ENCODE results near the gene TLE7.

Gene TLE7

DNA sequence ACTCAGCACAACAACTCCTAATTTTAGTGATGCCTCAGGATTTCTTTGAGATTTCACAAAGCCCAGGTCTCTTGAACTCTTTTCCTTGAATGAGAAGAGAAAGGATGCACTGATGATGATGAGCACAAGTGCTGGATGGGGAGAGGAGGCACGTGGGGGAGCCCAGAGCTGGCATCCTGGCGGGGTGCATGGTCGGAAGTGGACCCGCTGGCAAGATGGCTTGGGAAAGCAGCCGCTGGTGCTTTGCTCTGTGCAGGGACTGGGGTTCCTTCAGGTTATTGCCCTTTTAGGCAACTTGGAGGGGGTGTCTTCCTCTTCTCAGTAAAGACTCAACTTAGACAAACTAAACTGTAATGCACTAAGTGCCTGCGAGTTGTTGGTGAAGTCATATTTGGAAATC is 61.0 kb downstream of the TLE7 start:
- Histone ChIP-seq H3K9me3 (ENCODE audit: control insufficient read depth, low read length) (no peaks in the 10 kb centered on the region), H2AFZ (no peak overlapping the region), H3K27me3 (ENCODE audit: control insufficient read depth, insufficient read depth, low read length) (no peaks in the 10 kb centered on the region)

More for the DNA sequence above, 61.0 kb downstream of the TLE7 start:
- Histone ChIP-seq H3K9ac (no peak overlapping the region), H3K79me2 (no peaks in the 10 kb centered on the region), H3K4me2 (ENCODE audit: low read length) (no peak overlapping the region), H3K27ac (no peak overlapping the region), H3K4me3 (ENCODE audit: low read depth, low read length) (no peak overlapping the region), H3K36me3 (ENCODE audit: control insufficient read depth, insufficient read depth, low read length) (peaks cover 2% of the 10 kb centered on the region), H3K4me1 (no peaks in the 10 kb centered on the region)
- TF ChIP-seq CTCF (IDR thresholded peaks at IDR 0.05) = no peak

All from parathyroid adenoma (tissue), 2 donors.